ENCODE data around the gene FAS. TPM values are rescaled to one million over a fixed set of nuclear protein-coding genes. Genes with fewer than 3 reads are reported as not detected.

Gene FAS
- total RNA-seq, 1 experiment from 2014 or later: 9.3 TPM

DNA sequence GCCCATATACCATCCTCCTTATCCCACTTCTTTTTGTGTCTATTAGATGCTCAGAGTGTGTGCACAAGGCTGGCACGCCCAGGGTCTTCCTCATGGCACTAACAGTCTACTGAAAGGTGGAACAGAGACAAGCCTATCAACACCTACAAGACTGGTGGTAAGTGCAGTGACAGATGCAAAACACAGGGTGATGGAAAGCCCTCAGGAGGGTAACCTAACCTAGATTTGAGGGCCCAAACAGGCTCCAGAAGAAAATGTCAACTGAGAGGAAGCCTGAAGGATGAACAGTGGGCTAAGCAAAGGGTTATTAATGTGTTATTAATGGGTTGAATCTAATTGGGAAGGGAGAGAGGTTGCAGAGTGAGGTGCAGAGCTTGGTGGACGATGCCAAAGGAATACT, 1.2 kb upstream of the FAS start:
- intact Hi-C loops (cut with micrococcal nuclease): no loop called here
- Histone ChIP-seq H3K27me3 (ENCODE audit: insufficient read depth, low read length) (no peaks in the 10 kb centered on the region), H3K4me1 (ENCODE audit: control insufficient read depth in 1 of 2, insufficient read depth in 2 of 2, low read length in 2 of 2) (peaks cover 0 to 21% of the 10 kb centered on the region in 2 experiments; a peak in 3 of 4 replicates), H3K4me2 (ENCODE audit: low read length) (no peak overlapping the region), H3K9me2 (ENCODE audit: insufficient read depth) (no peaks in the 10 kb centered on the region), H2AFZ (ENCODE audit: low read depth, low read length, poor library complexity, severe bottlenecking) (no peak overlapping the region), H3K36me3 (ENCODE audit: control insufficient read depth in 1 of 2, insufficient read depth in 2 of 2, low read length in 2 of 2) (no peaks in the 10 kb centered on the region), H3K4me3 (replicated peaks in 1 of 2; ENCODE audit: low read depth in 1 of 2, low read length in 2 of 2) (no peak overlapping the region), H4K20me1 (ENCODE audit: insufficient read depth) (no peaks in the 10 kb centered on the region), H3K9ac (ENCODE audit: low read length) (no peak overlapping the region), H3K27ac (ENCODE audit: low read depth, low read length) (no peak overlapping the region), H3K9me3 (ENCODE audit: control insufficient read depth in 1 of 2, insufficient read depth in 1 of 2, low read depth in 1 of 2, low read length in 2 of 2) (no peaks in the 10 kb centered on the region), H3K79me2 (ENCODE audit: insufficient read depth, low read length) (no peaks in the 10 kb centered on the region)
- ChIA-PET POLR2A (no interaction called here), RAD21 (ENCODE audit: low non-redundant PET in 1 of 2, low total read pairs in 2 of 2, uncharacterized antibody in 2 of 2, unreplicated experiment in 2 of 2) (no interaction called here), CTCF (interaction anchor here (1.5 to 2.3 kb wide), 2 partner anchors 55 to 57 kb away, joined by 6 to 13 read pairs; no protein-coding TSS in a partner anchor)
- ATAC-seq (no peak), DNase-seq (ENCODE audit: low read depth, low spot score) (no peak)
- TF ChIP-seq FOSL1 (IDR thresholded peaks at IDR 0.05; ENCODE audit: low read depth): no peak
- TF ChIP-seq EZH2phosphoT487 (IDR thresholded peaks at IDR 0.05; ENCODE audit: borderline replicate concordance): no peak
- TF ChIP-seq ZBTB33 (IDR thresholded peaks at IDR 0.05; ENCODE audit: extremely low read depth, insufficient replicate concordance, low read length): no peak
- no peak for TF ChIP-seq SIN3A (IDR thresholded peaks at IDR 0.05; ENCODE audit: low read depth)
- TF ChIP-seq ELF1 (IDR thresholded peaks at IDR 0.05; ENCODE audit: borderline replicate concordance, low read depth): no peak
- no peak for TF ChIP-seq SP1 (IDR thresholded peaks at IDR 0.05; ENCODE audit: low read depth)
- TF ChIP-seq EZH2 (IDR thresholded peaks at IDR 0.05): no peak
- TF ChIP-seq TCF7L2 (IDR thresholded peaks at IDR 0.05; ENCODE audit: borderline replicate concordance, extremely low read depth, insufficient read depth, insufficient read length): no peak
- TF ChIP-seq EGR1 (IDR thresholded peaks at IDR 0.05; ENCODE audit: low read depth): no peak
- no peak for TF ChIP-seq RAD21 (IDR thresholded peaks at IDR 0.05; ENCODE audit: low read depth)
- TF ChIP-seq ATF3 (IDR thresholded peaks at IDR 0.05): no peak
- TF ChIP-seq, protein P1, sequence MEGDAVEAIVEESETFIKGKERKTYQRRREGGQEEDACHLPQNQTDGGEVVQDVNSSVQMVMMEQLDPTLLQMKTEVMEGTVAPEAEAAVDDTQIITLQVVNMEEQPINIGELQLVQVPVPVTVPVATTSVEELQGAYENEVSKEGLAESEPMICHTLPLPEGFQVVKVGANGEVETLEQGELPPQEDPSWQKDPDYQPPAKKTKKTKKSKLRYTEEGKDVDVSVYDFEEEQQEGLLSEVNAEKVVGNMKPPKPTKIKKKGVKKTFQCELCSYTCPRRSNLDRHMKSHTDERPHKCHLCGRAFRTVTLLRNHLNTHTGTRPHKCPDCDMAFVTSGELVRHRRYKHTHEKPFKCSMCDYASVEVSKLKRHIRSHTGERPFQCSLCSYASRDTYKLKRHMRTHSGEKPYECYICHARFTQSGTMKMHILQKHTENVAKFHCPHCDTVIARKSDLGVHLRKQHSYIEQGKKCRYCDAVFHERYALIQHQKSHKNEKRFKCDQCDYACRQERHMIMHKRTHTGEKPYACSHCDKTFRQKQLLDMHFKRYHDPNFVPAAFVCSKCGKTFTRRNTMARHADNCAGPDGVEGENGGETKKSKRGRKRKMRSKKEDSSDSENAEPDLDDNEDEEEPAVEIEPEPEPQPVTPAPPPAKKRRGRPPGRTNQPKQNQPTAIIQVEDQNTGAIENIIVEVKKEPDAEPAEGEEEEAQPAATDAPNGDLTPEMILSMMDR (IDR thresholded peaks at IDR 0.05 in 2 of 3, conservative IDR thresholded peaks at IDR 0.05 in 1 of 3; ENCODE audit: borderline replicate concordance in 1 of 3, insufficient read depth in 1 of 3, low read depth in 2 of 3, low read length in 2 of 3): no peak
- TF ChIP-seq YY1 (IDR thresholded peaks at IDR 0.05; ENCODE audit: extremely low read depth, insufficient replicate concordance, low read depth, low read length): no peak
- TF ChIP-seq ZNF274 (IDR thresholded peaks at IDR 0.05; ENCODE audit: low read depth, low read length): no peak
- TF ChIP-seq JUND (IDR thresholded peaks at IDR 0.05): no peak
- TF ChIP-seq ZFX (IDR thresholded peaks at IDR 0.05): no peak
- no peak for TF ChIP-seq SRF (IDR thresholded peaks at IDR 0.05; ENCODE audit: low read depth)
- no peak for TF ChIP-seq CBX3 (IDR thresholded peaks at IDR 0.05; ENCODE audit: low read depth)
- no TSS peak for BruUV-seq (replicated peaks)

Measured in HCT116 (cell line).